ENCODE measurements around the gene HMGXB3. TPM values are rescaled to one million over a fixed set of nuclear protein-coding genes. Genes with fewer than 3 reads are reported as not detected.

Gene HMGXB3
- total RNA-seq, 1 donor from 2014 or later: 55.7 TPM

- TF ChIP-seq, protein P1, sequence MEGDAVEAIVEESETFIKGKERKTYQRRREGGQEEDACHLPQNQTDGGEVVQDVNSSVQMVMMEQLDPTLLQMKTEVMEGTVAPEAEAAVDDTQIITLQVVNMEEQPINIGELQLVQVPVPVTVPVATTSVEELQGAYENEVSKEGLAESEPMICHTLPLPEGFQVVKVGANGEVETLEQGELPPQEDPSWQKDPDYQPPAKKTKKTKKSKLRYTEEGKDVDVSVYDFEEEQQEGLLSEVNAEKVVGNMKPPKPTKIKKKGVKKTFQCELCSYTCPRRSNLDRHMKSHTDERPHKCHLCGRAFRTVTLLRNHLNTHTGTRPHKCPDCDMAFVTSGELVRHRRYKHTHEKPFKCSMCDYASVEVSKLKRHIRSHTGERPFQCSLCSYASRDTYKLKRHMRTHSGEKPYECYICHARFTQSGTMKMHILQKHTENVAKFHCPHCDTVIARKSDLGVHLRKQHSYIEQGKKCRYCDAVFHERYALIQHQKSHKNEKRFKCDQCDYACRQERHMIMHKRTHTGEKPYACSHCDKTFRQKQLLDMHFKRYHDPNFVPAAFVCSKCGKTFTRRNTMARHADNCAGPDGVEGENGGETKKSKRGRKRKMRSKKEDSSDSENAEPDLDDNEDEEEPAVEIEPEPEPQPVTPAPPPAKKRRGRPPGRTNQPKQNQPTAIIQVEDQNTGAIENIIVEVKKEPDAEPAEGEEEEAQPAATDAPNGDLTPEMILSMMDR (IDR thresholded peaks at IDR 0.05; ENCODE audit: unreplicated experiment): no peak
- peaks cover 36% of the 10 kb centered on the region for H3K4me1 Mint-ChIP-seq (ENCODE audit: unreplicated experiment)
Observed at GRCh38 chr5:150079909-150080461, 79.4 kb downstream of the HMGXB3 start.

DNA sequence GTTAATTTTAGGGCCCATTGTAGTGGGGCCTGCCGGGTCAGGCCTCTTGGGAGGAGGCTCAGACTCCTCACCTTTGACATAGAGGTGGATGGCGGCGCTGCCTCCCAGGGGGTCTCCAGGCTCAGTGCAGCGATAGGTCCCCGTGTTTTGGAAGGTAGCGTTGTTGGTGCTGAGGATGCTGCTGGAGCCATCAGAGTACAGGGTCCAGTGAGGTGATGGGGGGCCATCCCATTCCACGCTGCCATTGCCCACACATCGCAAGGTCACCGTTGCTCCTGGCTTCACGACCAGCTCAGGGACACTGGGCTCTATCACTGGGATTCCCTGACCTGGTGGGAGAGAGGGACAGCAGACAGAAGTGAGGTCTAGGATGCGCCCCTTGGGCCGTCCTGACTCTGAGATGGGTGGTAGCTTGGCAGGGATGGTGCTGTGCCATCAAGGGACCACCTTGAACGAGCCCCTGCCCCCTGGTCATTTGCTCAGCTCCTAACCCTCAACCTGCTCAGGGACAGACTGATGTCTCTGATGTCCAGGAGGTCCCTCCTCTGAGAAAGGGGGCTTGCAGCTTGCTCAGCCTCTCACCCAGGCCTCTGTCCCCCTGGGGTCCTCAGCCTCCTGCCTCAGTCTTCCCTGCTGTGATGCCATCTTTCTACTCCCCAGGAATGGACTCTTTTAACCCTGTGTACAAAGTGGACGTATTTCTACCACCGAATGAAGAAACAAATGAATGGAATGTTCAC, 80.3 kb downstream of the HMGXB3 start:
- no peak for DNase-seq (ENCODE audit: low spot score)
- Mint-ChIP-seq H3K4me1 (ENCODE audit: unreplicated experiment) (peaks cover 43% of the 10 kb centered on the region), H3K9me3 (ENCODE audit: unreplicated experiment) (no peaks in the 10 kb centered on the region), H3K4me3 (ENCODE audit: unreplicated experiment) (no peak overlapping the region), H3K27me3 (ENCODE audit: unreplicated experiment) (peaks cover 20% of the 10 kb centered on the region), H3K27ac (ENCODE audit: unreplicated experiment) (peak overlapping the region; percentile 98), H3K36me3 (ENCODE audit: low read depth, unreplicated experiment) (peaks cover 10% of the 10 kb centered on the region)
- TF ChIP-seq, protein P1 (IDR thresholded peaks at IDR 0.05; ENCODE audit: unreplicated experiment): no peak

More at GRCh38 chr5:150079909-150080461, 79.4 kb downstream of the HMGXB3 start:
- peak overlapping the region; percentile 5 for H3K27ac Mint-ChIP-seq (ENCODE audit: unreplicated experiment)
- peaks cover 10% of the 10 kb centered on the region for H3K36me3 Mint-ChIP-seq (ENCODE audit: low read depth, unreplicated experiment)
- DNase-seq (ENCODE audit: low spot score): no peak
- no peak overlapping the region for H3K4me3 Mint-ChIP-seq (ENCODE audit: unreplicated experiment)
- H3K27me3 Mint-ChIP-seq (ENCODE audit: unreplicated experiment): peaks cover 20% of the 10 kb centered on the region
- no peaks in the 10 kb centered on the region for H3K9me3 Mint-ChIP-seq (ENCODE audit: unreplicated experiment)

DNA sequence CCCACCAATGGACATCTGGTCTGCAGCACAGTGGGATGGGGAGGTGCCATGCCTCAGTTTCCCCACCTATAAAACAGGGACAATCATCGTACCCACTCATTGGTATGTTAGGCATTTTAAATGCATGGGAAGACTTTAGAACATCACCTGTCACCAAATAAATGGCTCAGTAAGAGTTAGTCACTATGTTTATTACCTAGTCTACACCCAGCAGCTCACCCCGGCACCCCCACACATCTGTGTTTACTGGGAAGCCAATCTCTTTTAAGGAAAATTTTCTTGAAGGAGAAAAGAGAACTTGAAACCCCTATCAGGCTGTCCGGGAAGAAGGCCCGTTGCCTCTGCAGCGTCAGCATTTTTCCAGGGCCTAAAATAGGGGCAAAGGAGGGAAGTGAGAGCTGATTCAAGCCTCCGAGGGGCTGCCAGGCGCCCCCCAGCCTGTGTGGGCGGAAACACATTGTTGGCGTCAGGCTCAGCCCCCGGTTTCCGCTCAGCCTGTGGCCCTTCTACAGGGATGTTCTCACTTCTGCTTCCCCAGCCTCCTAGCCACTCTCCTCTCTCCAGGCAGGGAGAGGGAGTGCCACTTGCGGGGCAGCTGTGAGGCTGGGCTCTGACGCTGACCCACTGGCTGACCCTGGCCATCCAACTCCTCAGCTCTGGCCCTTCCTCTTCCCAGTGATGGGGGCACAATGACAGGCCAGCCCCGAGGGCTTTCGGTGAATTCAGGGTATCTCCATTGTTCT, 81.2 kb downstream of the HMGXB3 start:
- Mint-ChIP-seq H3K4me1 (ENCODE audit: unreplicated experiment) (peaks cover 49% of the 10 kb centered on the region), H3K27me3 (ENCODE audit: unreplicated experiment) (peaks cover 20% of the 10 kb centered on the region), H3K9me3 (ENCODE audit: unreplicated experiment) (no peaks in the 10 kb centered on the region), H3K27ac (ENCODE audit: unreplicated experiment) (peak overlapping the region; percentile 98), H3K36me3 (ENCODE audit: low read depth, unreplicated experiment) (peaks cover 10% of the 10 kb centered on the region), H3K4me3 (ENCODE audit: unreplicated experiment) (no peak overlapping the region)
- TF ChIP-seq, protein P1 (IDR thresholded peaks at IDR 0.05; ENCODE audit: unreplicated experiment): no peak
- peak; percentile 27 for DNase-seq (ENCODE audit: low spot score)

GRCh38 chr5:150082374-150082773, 81.8 kb downstream of the HMGXB3 start:
- Mint-ChIP-seq H3K27me3 (ENCODE audit: unreplicated experiment) (peaks cover 20% of the 10 kb centered on the region), H3K4me3 (ENCODE audit: unreplicated experiment) (no peak overlapping the region), H3K9me3 (ENCODE audit: unreplicated experiment) (no peaks in the 10 kb centered on the region), H3K4me1 (ENCODE audit: unreplicated experiment) (peaks cover 55% of the 10 kb centered on the region), H3K27ac (ENCODE audit: unreplicated experiment) (peak overlapping the region; percentile 98), H3K36me3 (ENCODE audit: low read depth, unreplicated experiment) (peaks cover 10% of the 10 kb centered on the region)
- no peak for DNase-seq (ENCODE audit: low spot score)
- TF ChIP-seq, protein P1 (IDR thresholded peaks at IDR 0.05; ENCODE audit: unreplicated experiment): no peak
